ENCODE measurements around the gene RBM33. TPM values are rescaled to one million over a fixed set of nuclear protein-coding genes. Genes with fewer than 3 reads are reported as not detected.

The RBM33 gene
- total and polyA plus RNA-seq, 9 of the 15 experiments (the other 6 are each of a cell fraction or from before 2014, with no cell fraction given), result 4.4 to 80.7 (median 27.3) TPM

DNA sequence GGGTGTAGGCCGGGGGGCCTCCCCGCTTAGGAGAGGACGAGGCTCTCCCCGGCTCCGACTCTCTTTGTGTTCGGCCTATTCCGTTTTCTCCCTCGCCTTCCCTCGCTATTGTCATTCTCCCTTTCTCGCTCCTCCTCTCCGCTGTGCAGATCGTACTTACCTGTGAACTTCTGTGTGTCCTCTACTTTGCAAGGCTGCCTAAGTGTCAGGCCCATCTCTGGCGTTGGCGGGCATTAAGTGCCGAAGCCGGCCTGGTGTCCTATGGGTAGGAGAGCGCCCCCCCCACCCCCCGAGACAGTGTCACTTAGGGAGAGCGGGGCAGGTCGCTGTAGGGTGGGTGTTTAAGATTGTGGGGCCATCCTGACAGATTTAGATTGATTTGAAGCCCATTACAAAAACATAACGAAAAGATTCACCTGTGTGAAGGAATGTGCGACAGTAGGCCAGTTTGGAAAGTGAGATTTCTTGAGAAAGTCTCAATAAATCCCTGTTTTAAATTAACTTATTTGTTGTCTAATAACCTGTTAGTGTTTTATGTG, 579 bp downstream of the RBM33 start (continued):
- TF ChIP-seq ZKSCAN1 (IDR thresholded peaks at IDR 0.05; ENCODE audit: low read depth, low read length), result no peak; the same call in 1 of the 2 replicates
- no peak for TF ChIP-seq SMARCB1 (IDR thresholded peaks at IDR 0.05; ENCODE audit: insufficient read length, low read depth)
- no peak for TF ChIP-seq PRPF4 (IDR thresholded peaks at IDR 0.05; ENCODE audit: insufficient read depth, low read depth, low read length, poor library complexity, severe bottlenecking)
- 0 out of 2 replicates have a peak, but pooled peaks have one; percentile 18 for TF ChIP-seq HDAC2 (IDR thresholded peaks at IDR 0.05)
- TF ChIP-seq KDM5B (IDR thresholded peaks at IDR 0.05; ENCODE audit: insufficient replicate concordance, low read depth, low read length), result no peak
- TF ChIP-seq ZNF785 (CRISPR knock-in tag; IDR thresholded peaks at IDR 0.05), result no peak
- no peak for TF ChIP-seq KLF1 (tag; IDR thresholded peaks at IDR 0.05)
- no peak for TF ChIP-seq POU5F1 (IDR thresholded peaks at IDR 0.05; ENCODE audit: borderline replicate concordance, low read depth, low read length, partially characterized antibody)
- no peak for TF ChIP-seq MCM3 (IDR thresholded peaks at IDR 0.05)
- no peak for TF ChIP-seq TOE1 (IDR thresholded peaks at IDR 0.05; ENCODE audit: borderline replicate concordance)
- no peak for TF ChIP-seq TOE1 (CRISPR knock-in tag; IDR thresholded peaks at IDR 0.05; ENCODE audit: borderline replicate concordance, low read depth)
- TF ChIP-seq BRF2 (IDR thresholded peaks at IDR 0.05; ENCODE audit: borderline replicate concordance, insufficient read depth, insufficient read length), result no peak
- no peak for TF ChIP-seq ZNF79 (CRISPR knock-in tag; IDR thresholded peaks at IDR 0.05; ENCODE audit: low read depth)
- TF ChIP-seq CBX3 (IDR thresholded peaks at IDR 0.05; ENCODE audit: borderline replicate concordance in 1 of 2, low read length in 2 of 2), result no peak
- TF ChIP-seq XRCC3 (IDR thresholded peaks at IDR 0.05), result no peak
- peak; percentile 66 for TF ChIP-seq POLR2A (conservative IDR thresholded peaks at IDR 0.05)
- no peak for TF ChIP-seq ZNF583 (CRISPR knock-in tag; IDR thresholded peaks at IDR 0.05)
- TF ChIP-seq, protein P1, sequence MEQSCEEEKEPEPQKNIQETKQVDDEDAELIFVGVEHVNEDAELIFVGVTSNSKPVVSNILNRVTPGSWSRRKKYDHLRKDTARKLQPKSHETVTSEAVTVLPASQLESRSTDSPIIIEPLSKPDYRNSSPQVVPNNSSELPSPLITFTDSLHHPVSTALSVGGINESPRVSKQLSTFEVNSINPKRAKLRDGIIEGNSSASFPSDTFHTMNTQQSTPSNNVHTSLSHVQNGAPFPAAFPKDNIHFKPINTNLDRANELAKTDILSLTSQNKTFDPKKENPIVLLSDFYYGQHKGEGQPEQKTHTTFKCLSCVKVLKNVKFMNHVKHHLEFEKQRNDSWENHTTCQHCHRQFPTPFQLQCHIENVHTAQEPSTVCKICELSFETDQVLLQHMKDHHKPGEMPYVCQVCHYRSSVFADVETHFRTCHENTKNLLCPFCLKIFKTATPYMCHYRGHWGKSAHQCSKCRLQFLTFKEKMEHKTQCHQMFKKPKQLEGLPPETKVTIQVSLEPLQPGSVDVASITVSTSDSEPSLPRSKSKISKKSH (CRISPR knock-in tag; IDR thresholded peaks at IDR 0.05), result no peak
- TF ChIP-seq U2AF1 (optimal IDR thresholded peaks at IDR 0.05; ENCODE audit: low read depth, low read length), result no peak
- no peak for TF ChIP-seq ETV1 (tag; conservative IDR thresholded peaks at IDR 0.05; ENCODE audit: low read depth)
- no peak for TF ChIP-seq ZNF707 (CRISPR knock-in tag; conservative IDR thresholded peaks at IDR 0.05)
- TF ChIP-seq RNF219 (CRISPR knock-in tag; IDR thresholded peaks at IDR 0.05), result no peak
- TF ChIP-seq TEAD4 (IDR thresholded peaks at IDR 0.05; ENCODE audit: low read length), result no peak; the same call in 1 of the 2 replicates
- TF ChIP-seq TEAD4 (CRISPR knock-in tag; IDR thresholded peaks at IDR 0.05; ENCODE audit: borderline replicate concordance), result no peak
- no peak for TF ChIP-seq RHOXF2B (CRISPR knock-in tag; conservative IDR thresholded peaks at IDR 0.05)
- no peak for TF ChIP-seq MCM7 (IDR thresholded peaks at IDR 0.05)
- no peak for TF ChIP-seq EWSR1 (IDR thresholded peaks at IDR 0.05; ENCODE audit: borderline replicate concordance, low read depth, partially characterized antibody)
- TF ChIP-seq ZNF12 (CRISPR knock-in tag; IDR thresholded peaks at IDR 0.05), result no peak

All from K562 (cell line).